ENCODE results near the gene IFI44.
A peak's percentile ranks its signal among the peaks of the same experiment; 100 is the strongest.

DNA sequence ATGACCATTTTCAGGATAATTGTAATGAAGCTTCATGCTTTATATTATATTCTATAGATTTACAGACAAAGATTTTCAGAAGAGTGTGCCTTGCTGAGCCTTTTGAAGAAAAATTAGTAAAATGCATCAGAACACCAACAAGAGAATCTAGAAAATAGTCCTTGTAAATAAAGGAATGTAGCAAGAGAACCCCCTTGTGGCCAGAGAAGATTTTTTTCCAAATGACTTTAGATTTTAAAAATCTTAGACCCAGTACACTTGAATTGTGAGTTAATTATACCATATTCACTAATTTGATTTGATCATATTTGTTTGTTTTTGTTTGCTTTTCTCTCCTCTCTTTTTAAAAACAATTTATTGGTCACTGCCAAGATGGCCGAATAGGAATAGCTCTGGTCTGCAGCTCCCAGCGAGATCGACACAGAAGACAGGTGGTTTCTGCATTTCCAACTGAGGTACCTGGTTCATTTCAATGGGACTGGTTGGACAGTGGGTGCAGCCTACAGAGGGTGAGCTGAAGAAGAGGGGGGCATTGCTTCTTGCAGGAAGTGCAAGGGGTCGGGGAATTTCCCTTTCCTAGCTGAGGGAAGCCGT is 42.2 kb upstream of the IFI44 start:
- TF ChIP-seq, protein P1, sequence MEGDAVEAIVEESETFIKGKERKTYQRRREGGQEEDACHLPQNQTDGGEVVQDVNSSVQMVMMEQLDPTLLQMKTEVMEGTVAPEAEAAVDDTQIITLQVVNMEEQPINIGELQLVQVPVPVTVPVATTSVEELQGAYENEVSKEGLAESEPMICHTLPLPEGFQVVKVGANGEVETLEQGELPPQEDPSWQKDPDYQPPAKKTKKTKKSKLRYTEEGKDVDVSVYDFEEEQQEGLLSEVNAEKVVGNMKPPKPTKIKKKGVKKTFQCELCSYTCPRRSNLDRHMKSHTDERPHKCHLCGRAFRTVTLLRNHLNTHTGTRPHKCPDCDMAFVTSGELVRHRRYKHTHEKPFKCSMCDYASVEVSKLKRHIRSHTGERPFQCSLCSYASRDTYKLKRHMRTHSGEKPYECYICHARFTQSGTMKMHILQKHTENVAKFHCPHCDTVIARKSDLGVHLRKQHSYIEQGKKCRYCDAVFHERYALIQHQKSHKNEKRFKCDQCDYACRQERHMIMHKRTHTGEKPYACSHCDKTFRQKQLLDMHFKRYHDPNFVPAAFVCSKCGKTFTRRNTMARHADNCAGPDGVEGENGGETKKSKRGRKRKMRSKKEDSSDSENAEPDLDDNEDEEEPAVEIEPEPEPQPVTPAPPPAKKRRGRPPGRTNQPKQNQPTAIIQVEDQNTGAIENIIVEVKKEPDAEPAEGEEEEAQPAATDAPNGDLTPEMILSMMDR (conservative IDR thresholded peaks at IDR 0.05; ENCODE audit: low read length), result peak; percentile 76
- TF ChIP-seq EZH2phosphoT487 (IDR thresholded peaks at IDR 0.05; ENCODE audit: borderline replicate concordance, low read depth, low read length), result no peak

Measured in OCI-LY7 (cell line).